ENCODE results near the gene MOB1A.

- TF ChIP-seq TCF3 (IDR thresholded peaks at IDR 0.05; ENCODE audit: borderline replicate concordance, insufficient read depth, low read depth, low read length) (no peak), REST (IDR thresholded peaks at IDR 0.05; ENCODE audit: low read depth, low read length) (no peak), RAD21 (IDR thresholded peaks at IDR 0.05; ENCODE audit: insufficient read depth, low read depth, low read length) (no peak), CTCF (IDR thresholded peaks at IDR 0.05 in 2 of 3, conservative IDR thresholded peaks at IDR 0.05 in 1 of 3; ENCODE audit: control insufficient read depth in 2 of 3, extremely low read depth in 1 of 3, insufficient read depth in 1 of 3, low read depth in 3 of 3, low read length in 3 of 3) (no peak), SUZ12 (IDR thresholded peaks at IDR 0.05; ENCODE audit: unreplicated experiment) (no peak), CHD4 (IDR thresholded peaks at IDR 0.05) (no peak)
Observed at GRCh38 chr2:74103763-74104162, 74.9 kb downstream of the MOB1A start.

Measured in GM12878 (cell line).